GM21717 (cell line): ENCODE results near the gene TAF1B.

Source experiments
- ATAC-seq: cut with Tn5 transposase; IDR thresholded peaks from one replicate; pipeline ENCODE4 v1.9.1; 2021; ENCODE audit warnings: mild to moderate bottlenecking, moderate library complexity; ENCODE audit not compliant: unreplicated experiment

TAF1B gene

GRCh38 chr2:9807555-9808305 lies 35.5 kb upstream of the TAF1B start:
- ATAC-seq, result no peak

DNA sequence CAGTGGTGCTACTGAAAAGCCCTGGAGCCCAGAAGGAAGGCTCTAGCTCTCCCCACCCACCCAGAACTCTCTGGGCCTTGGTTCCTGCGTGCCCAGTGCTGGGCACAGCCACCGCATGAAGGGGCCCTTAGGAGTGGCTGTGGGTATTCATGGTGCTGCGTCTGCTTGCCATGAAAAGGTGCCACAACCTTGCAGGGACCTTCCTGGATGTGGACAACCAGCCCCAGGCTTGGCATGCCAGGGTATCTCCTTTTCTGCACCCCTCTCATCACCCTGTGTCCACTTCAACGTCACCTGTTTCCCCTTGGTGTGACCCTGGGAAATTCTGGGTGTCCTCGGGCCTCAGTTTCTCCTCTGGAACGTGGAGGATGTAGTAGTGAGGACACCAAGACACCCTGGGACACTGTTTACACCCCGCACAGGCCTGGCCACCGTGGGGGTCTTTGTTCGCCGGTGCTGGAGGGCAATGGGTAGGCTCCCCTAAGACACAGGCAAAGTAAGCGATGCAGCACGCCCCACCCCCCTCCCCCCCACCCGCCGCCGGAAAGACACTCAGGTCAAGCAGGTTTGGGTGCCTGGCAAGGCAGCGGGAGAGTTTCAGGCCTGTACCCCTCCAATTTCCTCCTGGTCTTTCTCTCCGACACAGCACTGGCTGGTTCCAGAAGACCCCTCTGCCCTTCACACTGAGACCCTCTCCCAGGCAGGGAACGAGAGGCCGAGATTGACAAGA lies 34.8 kb upstream of the TAF1B start:
- no peak for ATAC-seq

- no peak for ATAC-seq
These were observed 34.3 kb upstream of the TAF1B start for GRCh38 chr2:9809064-9809356.

DNA sequence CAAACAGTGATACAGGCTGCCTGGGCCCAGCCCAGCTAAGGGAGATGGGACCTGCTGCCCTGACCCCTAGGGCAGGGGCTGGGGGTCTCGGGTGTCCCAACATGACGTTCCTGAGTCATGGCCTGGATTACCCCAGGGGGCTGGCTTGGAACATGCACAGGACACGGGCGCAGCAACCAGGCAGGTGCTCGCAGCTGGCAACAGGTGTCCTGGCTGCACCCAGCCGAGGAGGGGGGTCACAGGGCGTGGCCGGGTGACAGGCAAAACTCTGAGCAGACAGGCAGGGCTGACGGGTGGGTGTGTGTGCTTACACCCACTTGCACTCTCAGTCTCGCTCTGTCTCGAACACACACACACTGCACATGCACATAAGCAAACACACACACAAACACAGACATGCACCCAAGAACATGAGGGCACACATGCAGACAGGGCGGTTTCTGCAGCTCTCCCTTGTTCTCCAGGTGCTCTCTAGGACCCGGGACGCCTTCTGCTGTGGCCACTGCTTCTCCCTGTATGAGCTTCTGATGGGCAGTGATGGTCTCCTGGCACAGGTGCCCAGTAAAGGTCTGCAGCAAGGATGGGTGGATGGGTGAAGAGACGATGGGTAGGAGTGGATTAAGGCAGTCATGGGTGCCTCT lies 33.7 kb upstream of the TAF1B start:
- ATAC-seq, result no peak

- ATAC-seq, result no peak
These were observed 32.1 kb upstream of the TAF1B start for GRCh38 chr2:9811216-9811615.

- no peak for ATAC-seq
These were observed 31.4 kb upstream of the TAF1B start for GRCh38 chr2:9811679-9812511.

DNA sequence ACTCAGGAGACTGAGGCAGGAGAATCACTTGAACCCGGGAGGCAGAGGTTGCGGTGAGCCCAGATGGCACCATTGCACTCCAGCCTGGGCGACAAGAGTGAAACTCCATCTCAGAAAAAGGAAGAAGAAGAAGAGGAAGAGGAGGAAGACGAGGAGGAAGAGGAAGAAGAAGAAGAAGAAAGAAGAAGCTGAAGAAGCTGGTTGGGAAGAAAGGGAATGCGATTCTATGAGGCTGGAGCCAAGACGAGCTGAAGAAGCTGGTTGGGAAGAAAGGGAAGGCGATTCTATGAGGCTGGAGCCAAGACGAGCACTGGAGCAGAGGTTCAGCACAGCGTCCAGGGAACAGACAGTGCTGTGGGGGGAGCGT lies 30.3 kb upstream of the TAF1B start:
- no peak for ATAC-seq

DNA sequence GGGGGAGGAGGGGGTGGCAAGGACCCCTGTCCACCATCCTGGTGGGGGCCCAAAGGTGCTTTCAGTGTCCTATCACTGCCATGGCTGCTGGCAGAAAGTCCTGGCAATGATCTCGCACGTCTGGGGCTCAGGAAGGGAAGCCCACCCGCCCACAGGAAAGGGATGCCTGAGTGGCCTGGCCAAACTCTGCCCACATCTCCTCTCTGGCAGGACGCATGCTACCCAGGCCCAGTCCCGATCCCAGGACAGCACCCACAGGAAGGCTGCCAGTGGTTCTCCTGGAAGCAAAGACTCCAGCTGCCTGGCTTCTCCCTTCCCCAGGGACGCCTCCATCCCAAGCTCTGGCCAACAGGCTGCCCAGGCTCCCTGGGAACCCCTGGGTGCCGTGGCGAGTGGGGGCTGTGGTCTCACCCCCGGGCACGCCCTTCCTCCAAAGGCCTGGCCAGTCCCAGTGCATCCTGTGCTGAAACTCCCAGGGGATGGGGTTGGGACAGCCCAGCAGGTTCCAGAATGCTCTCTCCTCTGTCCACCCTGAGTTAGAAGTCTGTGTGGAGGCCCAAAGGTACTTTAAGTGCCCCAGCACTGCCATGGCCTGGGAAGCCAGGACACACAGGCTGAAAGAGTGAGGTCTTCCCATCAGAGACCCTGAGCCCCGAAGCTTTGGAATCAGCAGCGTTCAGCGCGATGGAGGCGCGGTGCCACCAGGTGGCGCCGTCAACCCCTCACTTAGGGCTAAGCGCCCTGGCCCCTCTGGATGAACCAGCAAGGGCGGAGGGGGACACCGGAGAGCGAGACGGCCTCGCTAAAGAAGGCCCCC lies 29.8 kb upstream of the TAF1B start:
- no peak for ATAC-seq

- ATAC-seq, result no peak
These were observed 29.0 kb upstream of the TAF1B start for GRCh38 chr2:9814129-9814868.

DNA sequence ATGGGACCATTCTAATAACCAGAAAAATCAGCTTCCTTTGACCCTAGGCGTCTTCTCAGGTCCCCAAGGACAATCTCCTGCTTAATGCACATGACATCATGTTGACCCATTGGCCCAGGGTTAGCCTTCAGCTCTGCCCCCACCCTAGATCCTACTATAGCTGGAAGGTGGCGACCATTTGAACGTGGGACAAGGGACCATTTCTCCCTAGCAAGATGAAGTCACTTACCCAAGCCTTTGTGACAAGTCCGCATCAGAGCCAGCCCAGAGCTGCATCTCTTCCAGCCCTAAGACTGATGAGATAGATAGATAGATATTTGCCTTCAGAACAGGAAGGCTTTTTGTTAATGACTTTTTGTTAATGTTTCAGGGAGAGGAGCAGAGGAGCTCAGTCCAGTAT lies 28.2 kb upstream of the TAF1B start:
- ATAC-seq, result no peak

- no peak for ATAC-seq
These were observed 27.4 kb upstream of the TAF1B start for GRCh38 chr2:9815844-9816279.

- ATAC-seq, result no peak
These were observed 25.2 kb upstream of the TAF1B start for GRCh38 chr2:9818097-9818496.

- no peak for ATAC-seq
These were observed 23.7 kb upstream of the TAF1B start for GRCh38 chr2:9819551-9819950.

DNA sequence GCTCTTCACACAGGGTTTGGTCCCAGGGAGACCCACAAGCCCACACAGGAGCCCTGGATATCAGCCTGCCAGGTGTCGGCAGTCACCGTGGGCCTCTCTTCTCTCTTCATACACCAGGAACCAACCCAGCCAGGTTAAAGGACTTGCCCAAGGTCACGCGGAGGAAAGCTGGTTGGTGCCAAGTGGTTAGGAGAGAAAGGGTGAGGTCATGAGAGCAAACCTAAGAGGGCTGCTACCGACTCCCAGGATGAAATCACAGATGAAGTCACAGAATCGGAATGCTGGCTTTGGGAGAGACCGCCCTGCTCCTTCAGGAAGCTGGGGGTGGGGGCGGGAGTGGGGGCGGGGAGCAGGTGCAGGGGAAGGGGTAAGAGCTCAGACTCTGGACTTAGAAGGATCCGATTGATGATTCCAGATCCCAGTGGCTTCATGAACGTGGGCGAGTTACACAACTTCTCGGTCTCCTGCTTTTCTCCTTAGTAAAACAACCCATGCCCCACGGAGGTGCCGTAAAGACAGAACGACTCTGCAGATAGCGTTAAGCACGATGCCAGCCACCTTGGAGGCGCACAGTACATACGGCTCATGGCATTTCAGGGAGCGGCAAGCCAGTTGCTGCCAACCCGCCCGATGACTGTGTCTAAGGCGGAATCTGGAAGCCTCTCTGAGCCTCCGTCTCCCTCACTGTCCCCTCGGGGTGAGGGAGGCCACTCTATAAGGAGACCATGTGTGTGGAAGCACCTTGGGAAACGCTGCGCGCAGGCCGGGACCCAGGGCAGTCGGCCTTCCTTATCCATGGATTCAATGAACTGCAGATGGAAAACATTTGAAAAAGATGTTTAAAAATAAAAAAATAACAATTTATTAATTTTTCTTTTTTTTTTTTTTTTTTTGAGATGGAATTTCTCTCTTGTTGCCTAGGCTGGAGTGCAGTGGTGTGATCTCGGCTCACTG lies 23.0 kb upstream of the TAF1B start:
- no peak for ATAC-seq

DNA sequence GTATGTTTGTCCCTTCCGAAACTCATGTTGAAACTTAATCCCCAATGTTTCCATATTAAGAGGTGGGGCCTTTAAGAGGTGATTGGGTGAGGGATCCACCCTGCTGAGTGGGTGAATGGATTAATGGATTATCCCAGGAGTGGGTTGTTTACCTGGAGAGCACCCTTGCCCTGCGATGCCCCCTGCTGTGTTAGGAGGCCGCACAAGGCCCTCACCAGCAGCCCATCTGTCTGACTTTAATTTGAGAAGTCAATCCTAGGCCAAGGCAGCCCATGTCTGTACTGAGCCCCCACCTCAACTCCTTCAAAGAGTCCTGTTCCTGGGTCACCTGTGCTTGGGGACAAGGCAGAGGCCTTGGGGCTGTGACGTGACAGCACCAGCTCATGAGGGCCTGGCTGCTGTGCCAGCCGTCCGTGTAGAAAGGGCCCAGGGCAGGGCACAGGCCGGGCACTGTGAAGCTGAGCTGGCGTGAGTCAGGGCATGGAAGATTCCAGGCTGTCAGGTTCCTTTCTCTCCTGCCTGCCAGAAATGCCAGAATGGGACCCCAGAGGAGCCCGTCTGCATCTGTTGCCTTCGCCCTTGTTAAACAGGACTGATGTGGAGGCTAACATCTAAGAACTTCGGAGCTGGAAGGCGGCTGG lies 21.3 kb upstream of the TAF1B start:
- no peak for ATAC-seq

DNA sequence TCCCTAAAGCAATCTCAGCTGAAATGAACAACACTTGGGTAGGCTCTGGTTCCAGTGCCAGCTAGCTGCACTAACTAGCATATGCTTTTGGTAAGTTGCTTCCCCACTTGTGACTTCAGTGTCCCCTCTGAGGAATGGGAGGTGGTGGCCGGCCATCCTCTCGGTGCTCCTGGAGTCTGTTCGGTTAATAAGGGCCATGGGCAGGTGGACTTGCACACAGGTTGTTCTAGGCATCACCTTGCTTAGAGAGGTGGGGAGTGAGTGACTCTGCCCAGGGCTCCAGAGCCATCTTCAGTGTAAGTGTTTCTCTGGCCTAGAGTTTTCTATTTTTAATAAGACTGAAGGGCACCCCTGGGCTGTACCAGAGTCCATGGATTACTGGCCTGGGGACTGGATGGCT lies 18.8 kb upstream of the TAF1B start:
- no peak for ATAC-seq

DNA sequence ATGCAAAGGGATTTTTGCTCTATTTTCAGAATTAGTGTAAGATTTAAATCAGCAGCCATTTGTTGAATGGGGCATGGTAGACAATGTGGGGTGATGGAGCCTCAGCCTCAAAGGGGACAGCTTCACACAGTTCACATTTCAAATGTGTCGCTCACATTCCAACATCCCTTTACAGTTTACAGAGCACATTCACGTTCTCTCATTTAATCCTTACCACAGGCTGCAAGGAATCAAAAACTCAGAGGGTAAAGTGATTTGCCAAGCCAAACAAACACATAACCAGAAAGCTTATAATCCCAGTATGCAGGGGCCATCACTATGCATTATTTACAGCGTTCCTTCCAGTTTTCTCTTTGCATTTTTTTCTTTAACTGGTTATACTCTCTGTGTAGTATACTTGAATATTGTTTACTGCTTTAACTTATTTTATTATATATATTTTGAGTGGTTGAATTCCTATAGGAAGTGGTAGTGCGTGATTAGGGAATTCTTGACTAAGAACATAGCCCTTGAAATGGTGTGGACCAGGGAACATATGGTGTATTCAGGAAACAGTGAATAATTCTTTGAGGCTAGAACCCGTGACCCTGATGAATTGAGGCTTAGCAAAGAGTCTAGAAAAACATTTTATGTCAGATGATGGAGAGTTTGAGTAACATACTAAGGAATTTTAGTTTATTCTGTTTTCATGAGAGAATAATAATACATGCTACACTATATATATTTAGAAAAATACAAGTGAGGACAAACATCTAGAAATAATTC lies 18.1 kb upstream of the TAF1B start:
- no peak for ATAC-seq

GRCh38 chr2:9826208-9826607 lies 17.1 kb upstream of the TAF1B start:
- no peak for ATAC-seq
